SK-N-SH treated with all-trans-retinoic acid at 6 μM for 48 hours (cell line): Measurements from ENCODE around the gene FOSL2.

ENCODE experiments used
- ATAC-seq: fragments of 200-7000 bp; cut with Tn5 transposase; 3 replicates; pipeline ENCODE4 v1.9.1; 2020; ENCODE audit warnings: mild to moderate bottlenecking, moderate library complexity
- BACH2 ChIP-seq: fragments of 250-450 bp; sonication (Bioruptor Pico); IDR thresholded peaks from 2 replicates; pipeline ENCODE4 v1.9.0; 2021; ENCODE audit warnings: mild to moderate bottlenecking, borderline replicate concordance
- CREB5 ChIP-seq: fragments of 250-450 bp; sonication (Bioruptor Pico); IDR thresholded peaks from 2 replicates; pipeline ENCODE4 v1.5.1; 2020; ENCODE audit warnings: low read depth, mild to moderate bottlenecking, moderate library complexity
- CSDC2 ChIP-seq: fragments of 250-450 bp; sonication (Bioruptor Pico); IDR thresholded peaks from 2 replicates; pipeline ENCODE4 v1.5.0; 2020; ENCODE audit warnings: mild to moderate bottlenecking, moderate library complexity
- CSRNP3 ChIP-seq: fragments of 250-450 bp; sonication (Bioruptor Pico); IDR thresholded peaks from 2 replicates; pipeline ENCODE4 v1.5.1; 2021; ENCODE audit warnings: mild to moderate bottlenecking, moderate library complexity
- ESRRG ChIP-seq: fragments of 250-450 bp; sonication (Bioruptor Pico); IDR thresholded peaks from 2 replicates; pipeline ENCODE4 v1.6.1; 2021; ENCODE audit warnings: mild to moderate bottlenecking
- GLIS3 ChIP-seq: fragments of 250-450 bp; sonication (Bioruptor Pico); IDR thresholded peaks from 2 replicates; pipeline ENCODE4 v1.5.0; 2020; ENCODE audit warnings: mild to moderate bottlenecking, moderate library complexity
- ISL1 ChIP-seq: fragments of 250-450 bp; sonication (Bioruptor Pico); IDR thresholded peaks from 2 replicates; pipeline ENCODE4 v2.1.2; 2022; ENCODE audit warnings: mild to moderate bottlenecking, moderate library complexity
- OSR1 ChIP-seq: fragments of 250-450 bp; sonication (Bioruptor Pico); IDR thresholded peaks from 2 replicates; pipeline ENCODE4 v1.8.0; 2022; ENCODE audit warnings: moderate library complexity, mild to moderate bottlenecking, inconsistent platforms
- PATZ1 ChIP-seq: fragments of 250-450 bp; sonication (Bioruptor Pico); IDR thresholded peaks from 2 replicates; pipeline ENCODE4 v1.8.0; 2020; ENCODE audit warnings: mild to moderate bottlenecking, moderate library complexity, borderline replicate concordance
- PPARA ChIP-seq: fragments of 250-450 bp; sonication (Bioruptor Pico); IDR thresholded peaks from 2 replicates; pipeline ENCODE4 v1.5.0; 2020; ENCODE audit warnings: mild to moderate bottlenecking, borderline replicate concordance
- RARB ChIP-seq: fragments of 250-450 bp; sonication (Bioruptor Pico); IDR thresholded peaks from 2 replicates; pipeline ENCODE4 v1.8.0; 2021; ENCODE audit warnings: mild to moderate bottlenecking, moderate library complexity
- SNAI2 ChIP-seq: fragments of 250-450 bp; sonication (Bioruptor Pico); IDR thresholded peaks from 2 replicates; pipeline ENCODE4 v1.5.0; 2020; ENCODE audit warnings: mild to moderate bottlenecking, moderate library complexity
- TCF4 ChIP-seq: fragments of 250-450 bp; sonication (Bioruptor Pico); IDR thresholded peaks from 2 replicates; pipeline ENCODE4 v1.8.0; 2021; ENCODE audit warnings: mild to moderate bottlenecking, moderate library complexity, borderline replicate concordance
- TOX ChIP-seq: fragments of 250-450 bp; sonication (Bioruptor Pico); IDR thresholded peaks from 2 replicates; pipeline ENCODE4 v1.8.0; 2021; ENCODE audit warnings: mild to moderate bottlenecking, moderate library complexity, borderline replicate concordance
- TSHZ2 ChIP-seq: fragments of 250-450 bp; sonication (Bioruptor Pico); IDR thresholded peaks from 2 replicates; pipeline ENCODE4 v1.5.0; 2020; ENCODE audit warnings: mild to moderate bottlenecking, moderate library complexity
- ZC3H10 ChIP-seq: fragments of 250-450 bp; sonication (Bioruptor Pico); IDR thresholded peaks from 2 replicates; pipeline ENCODE4 v1.5.1; 2021; ENCODE audit warnings: mild to moderate bottlenecking, moderate library complexity
- ZFP3 ChIP-seq: fragments of 250-450 bp; sonication (Bioruptor Pico); IDR thresholded peaks from 2 replicates; pipeline ENCODE4 v1.5.0; 2020; ENCODE audit warnings: mild to moderate bottlenecking, moderate library complexity
- ZFP30 ChIP-seq: fragments of 450-650 bp; formaldehyde crosslinking; IDR thresholded peaks from 2 replicates; pipeline ENCODE4 v1.5.0; 2022; ENCODE audit warnings: mild to moderate bottlenecking, moderate library complexity
- ZNF565 ChIP-seq: fragments of 450-650 bp; formaldehyde crosslinking; conservative IDR thresholded peaks from 2 replicates; pipeline ENCODE4 v1.5.0; 2020; ENCODE audit warnings: low read depth, mild to moderate bottlenecking, moderate library complexity
- ZNF70 ChIP-seq: fragments of 450-650 bp; formaldehyde crosslinking; IDR thresholded peaks from 2 replicates; pipeline ENCODE4 v1.5.0; 2020; ENCODE audit warnings: mild to moderate bottlenecking, moderate library complexity
- ZNF8 ChIP-seq: fragments of 450-650 bp; formaldehyde crosslinking; IDR thresholded peaks from 2 replicates; pipeline ENCODE4 v1.5.0; 2020; ENCODE audit warnings: mild to moderate bottlenecking, moderate library complexity

Gene FOSL2

GRCh38 chr2:28452534-28453081 is 60.0 kb downstream of the FOSL2 start:
- TF ChIP-seq OSR1 (CRISPR knock-in tag) (no peak), TSHZ2 (CRISPR knock-in tag) (no peak), CSRNP3 (CRISPR knock-in tag) (no peak)
- ATAC-seq, result peak; percentile 93

GRCh38 chr2:28453396-28453795 is 60.7 kb downstream of the FOSL2 start:
- TF ChIP-seq CSRNP3 (CRISPR knock-in tag), result no peak
- no peak for TF ChIP-seq PPARA (CRISPR knock-in tag)
- no peak for TF ChIP-seq GLIS3 (CRISPR knock-in tag)
- TF ChIP-seq ZFP30 (CRISPR knock-in tag), result no peak
- no peak for TF ChIP-seq ZNF70 (CRISPR knock-in tag)
- no peak for TF ChIP-seq ESRRG (CRISPR knock-in tag)
- TF ChIP-seq TOX, result no peak
- TF ChIP-seq OSR1 (CRISPR knock-in tag), result no peak
- TF ChIP-seq CREB5, result no peak
- TF ChIP-seq RARB (CRISPR knock-in tag), result no peak
- TF ChIP-seq ISL1 (CRISPR knock-in tag), result no peak
- no peak for TF ChIP-seq TSHZ2 (CRISPR knock-in tag)
- no peak for TF ChIP-seq ZC3H10
- TF ChIP-seq ZFP3 (CRISPR knock-in tag), result no peak
- TF ChIP-seq TCF4, result no peak
- TF ChIP-seq, all 23 proteins: peak for 0
- no peak for ATAC-seq

- ATAC-seq, result no peak
- TF ChIP-seq ESRRG (CRISPR knock-in tag) (no peak), ISL1 (CRISPR knock-in tag) (no peak), ZNF565 (CRISPR knock-in tag) (no peak), ZNF8 (CRISPR knock-in tag) (no peak), RARB (CRISPR knock-in tag) (no peak), CSDC2 (CRISPR knock-in tag) (no peak), SNAI2 (CRISPR knock-in tag) (no peak), ZNF70 (CRISPR knock-in tag) (no peak), ZC3H10 (no peak), PATZ1 (CRISPR knock-in tag) (no peak), PPARA (CRISPR knock-in tag) (no peak), BACH2 (CRISPR knock-in tag) (no peak), TCF4 (no peak)
Observed at GRCh38 chr2:28454016-28454930, 61.6 kb downstream of the FOSL2 start.
